Mammary epithelial cell (primary cell): ENCODE measurements around the gene EPO.

Source experiments
- CTCF ChIP-seq, 2 donors: IDR thresholded peaks in 1 of 2; conservative IDR thresholded peaks in 1 of 2; 2 replicates each; pipeline ENCODE4 v1.5.1; 2011 to 2012; ENCODE audit warnings: inconsistent platforms in 2 of 2, low read length in 2 of 2, mild to moderate bottlenecking in 2 of 2, control low read depth in 1 of 2, low read depth in 1 of 2; ENCODE audit not compliant: insufficient read depth in 1 of 2; ENCODE audit errors: extremely low read depth in 1 of 2
- EZH2 ChIP-seq: IDR thresholded peaks from 2 replicates; pipeline ENCODE4 v1.6.1; 2012; ENCODE audit warnings: low read length, inconsistent platforms, borderline replicate concordance

GRCh38 chr7:100735730-100736129 is 15.5 kb downstream of the EPO start:
- TF ChIP-seq EZH2 = no peak
- no peak for TF ChIP-seq CTCF (conservative IDR thresholded peaks at IDR 0.05 in 1 of 2, IDR thresholded peaks at IDR 0.05 in 1 of 2; ENCODE audit: extremely low read depth in 1 of 2, insufficient read depth in 1 of 2, low read depth in 1 of 2, low read length in 2 of 2)
